Stimulated activated CD4-positive, alpha-beta T cell treated with anti-CD3 and anti-CD28 coated beads, Interleukin-1b, Interleukin-23, amount 100 ng/mL, for 24 hours (primary cell): Measurements from ENCODE around the gene EFCAB6.

Experiments
- DNase-seq, 4 experiments: peaks; one replicate each; pipeline ENCODE4 v3.0.0-alpha.2; 2020; ENCODE audit warnings: low read depth in 4 of 4, low spot score in 1 of 4

The EFCAB6 gene

DNA sequence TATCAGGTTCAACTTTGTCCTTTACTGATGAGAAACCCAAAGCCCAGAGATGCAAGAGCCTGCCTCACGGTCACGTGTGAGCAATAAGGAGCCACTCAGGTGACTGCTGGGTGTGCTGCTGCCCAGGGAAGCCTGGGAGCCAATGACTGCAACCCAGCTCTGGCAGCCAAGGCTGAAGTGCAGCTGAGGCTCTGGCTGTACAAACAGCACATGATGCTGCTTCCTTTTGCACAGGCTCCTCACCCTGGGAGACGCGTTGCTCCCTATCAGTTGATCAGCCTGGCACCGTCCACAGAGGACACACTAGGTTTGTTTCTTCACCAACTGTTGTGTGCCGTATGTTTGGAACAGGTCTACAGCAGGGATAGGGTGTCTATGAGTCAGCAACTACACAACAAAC is 168.7 kb downstream of the EFCAB6 start:
- DNase-seq, result no peak

DNA sequence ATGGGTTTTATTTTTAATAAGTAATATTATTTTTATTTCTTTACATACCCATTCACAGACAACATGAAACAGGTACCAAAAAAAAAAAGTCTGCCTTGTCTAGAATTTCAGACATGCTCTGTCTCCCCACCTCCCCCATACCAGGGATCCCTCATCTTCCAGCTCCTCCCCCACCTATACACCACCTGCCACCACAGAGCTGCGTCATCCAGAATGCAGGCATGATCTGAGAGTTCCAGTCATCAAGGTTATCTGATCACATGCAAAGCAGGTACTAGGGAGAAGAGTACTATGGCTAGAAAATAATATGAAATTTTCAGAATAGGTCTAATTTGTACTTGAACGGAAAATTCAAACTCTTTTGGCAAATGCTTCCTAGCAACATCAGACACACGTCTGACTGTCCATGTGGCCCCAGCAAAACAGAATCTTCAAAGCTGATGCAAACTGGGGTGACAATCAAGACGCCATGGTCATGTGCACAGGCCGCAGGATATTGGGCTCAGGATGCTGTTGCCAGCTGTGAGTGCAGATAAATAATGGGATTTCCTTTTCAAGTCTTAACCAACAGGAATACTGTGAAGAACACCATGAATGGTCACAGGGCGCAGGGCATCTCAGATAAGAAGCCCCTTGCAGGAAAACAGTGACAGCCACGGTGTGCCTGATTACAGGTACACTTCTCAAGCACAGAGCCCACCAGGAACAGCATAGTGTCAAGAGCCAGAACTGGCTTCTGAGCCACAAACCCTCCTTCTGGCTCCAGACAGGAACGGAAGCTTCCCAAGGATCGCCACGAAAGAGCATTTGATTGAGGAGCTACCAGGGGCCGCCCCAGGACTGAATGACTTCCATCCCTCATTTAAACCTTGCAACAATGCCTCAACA is 169.5 kb downstream of the EFCAB6 start:
- DNase-seq, result no peak

DNA sequence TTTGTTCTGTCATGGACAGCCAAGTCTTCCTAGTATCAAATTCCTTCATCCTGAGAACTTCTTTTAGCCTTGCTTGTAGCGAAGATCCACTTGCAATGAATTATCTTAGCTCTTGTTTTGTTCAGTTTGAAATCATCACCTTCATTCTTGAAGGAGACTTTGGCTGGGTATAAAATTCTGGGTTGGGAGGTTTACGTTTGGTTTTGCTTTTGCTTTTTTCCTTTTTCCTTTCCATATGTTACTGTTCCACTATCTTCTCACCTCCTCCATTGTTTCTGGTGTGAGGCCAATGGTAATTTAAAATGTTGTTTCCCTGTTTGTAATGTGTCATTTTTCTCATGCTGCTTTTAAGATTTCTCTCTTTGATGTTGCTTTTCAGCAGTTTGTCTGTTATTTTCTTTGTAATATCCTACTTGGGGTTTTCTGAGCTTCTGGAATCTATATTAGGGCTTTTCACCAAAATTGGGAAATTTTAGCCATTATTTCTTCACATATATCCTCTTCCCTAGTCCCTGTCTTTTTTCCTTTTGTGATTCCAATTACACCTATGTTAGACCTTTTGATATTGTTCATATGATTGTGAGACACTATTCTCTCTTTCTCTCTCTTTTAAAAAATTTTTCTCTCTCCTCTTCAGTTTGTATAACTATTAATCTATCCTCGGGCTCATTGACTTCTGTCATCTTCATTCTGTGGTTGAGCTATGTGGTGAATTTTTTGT is 172.7 kb downstream of the EFCAB6 start:
- no peak for DNase-seq

DNA sequence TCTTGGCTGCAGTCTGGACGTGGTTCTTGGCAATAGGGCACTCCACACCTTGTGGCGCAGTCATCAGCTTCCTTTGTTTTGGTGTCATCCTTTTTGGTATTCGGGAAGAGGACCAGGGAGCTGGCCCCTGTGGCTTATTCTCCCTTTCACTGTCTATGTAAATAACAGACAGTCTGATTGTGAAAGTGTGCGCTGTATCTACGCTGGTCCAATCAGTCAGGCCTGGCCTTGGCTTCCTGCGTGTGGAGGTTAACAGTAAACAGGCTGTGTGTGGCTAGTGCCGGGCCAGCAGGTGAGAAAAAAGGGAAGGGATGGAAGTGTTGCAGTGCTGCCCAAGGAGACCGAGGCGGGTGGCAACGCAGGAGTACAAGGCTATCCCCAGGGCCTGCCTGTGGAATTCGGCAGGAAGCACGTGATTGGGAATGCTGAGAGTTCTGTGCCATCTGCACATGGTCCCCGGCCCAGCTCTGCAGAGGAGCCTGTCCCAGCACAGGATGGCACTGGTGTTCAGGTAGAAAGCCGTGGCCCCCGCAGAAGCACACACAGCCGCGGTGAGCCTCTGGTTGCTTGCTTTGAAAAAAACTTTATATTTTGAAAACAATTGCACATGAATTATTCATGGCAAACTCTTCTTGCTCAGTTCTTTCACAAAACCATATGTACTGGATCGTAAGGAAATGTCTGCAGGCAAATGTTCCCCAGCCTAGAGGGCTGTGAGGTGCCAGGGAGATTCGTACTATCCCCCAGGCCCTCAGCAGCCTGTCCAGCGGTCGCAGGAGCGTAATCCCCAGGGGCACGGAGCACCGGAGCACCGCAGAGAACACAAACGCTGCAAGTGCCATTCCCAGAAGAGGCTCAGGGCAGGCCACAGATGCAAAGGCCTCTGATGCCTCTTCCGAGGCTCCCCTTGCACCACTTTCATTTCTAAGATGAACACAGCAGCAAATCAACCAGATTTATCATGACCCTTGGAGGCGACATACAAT is 174.5 kb downstream of the EFCAB6 start:
- no peak for DNase-seq

DNA sequence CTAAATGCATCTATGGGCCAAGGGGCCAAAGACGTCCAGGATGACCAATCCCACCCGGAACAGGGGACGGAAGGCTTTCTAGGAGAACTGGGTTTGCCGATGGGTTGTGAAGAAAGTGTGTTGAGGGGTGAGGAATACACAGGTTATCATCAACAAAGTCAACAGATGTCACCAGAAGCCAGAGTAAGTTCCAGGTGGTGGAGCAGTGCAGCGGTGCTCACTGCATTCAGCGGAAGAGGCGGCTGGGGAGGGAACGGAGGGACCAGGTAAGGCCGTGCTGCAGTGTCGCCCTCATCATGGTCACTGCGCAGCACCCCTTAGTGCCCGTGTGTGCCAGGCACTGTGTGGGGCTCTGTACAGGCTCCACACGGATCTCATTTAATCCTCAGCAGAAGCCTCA is 176.0 kb downstream of the EFCAB6 start:
- DNase-seq, result no peak

DNA sequence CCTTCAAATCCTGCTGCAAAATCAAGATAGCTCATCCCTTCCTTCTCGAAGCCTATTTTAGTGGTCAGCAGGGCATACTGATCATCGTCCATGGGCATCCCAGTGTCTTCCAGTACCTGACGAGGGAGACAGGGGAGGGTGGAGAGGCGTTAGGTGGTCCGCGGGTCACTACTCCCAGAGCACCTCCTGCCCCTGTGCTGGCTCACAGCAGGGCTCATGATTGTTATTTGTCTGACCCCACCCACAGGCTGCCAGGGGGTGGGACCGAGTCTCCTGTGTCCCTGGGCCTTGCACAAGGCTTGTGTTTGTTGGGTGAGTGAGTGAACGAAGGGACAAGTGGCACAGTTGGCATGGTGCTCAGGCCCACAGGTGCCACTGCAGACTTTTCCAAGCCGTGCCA is 177.0 kb downstream of the EFCAB6 start:
- no peak for DNase-seq

DNA sequence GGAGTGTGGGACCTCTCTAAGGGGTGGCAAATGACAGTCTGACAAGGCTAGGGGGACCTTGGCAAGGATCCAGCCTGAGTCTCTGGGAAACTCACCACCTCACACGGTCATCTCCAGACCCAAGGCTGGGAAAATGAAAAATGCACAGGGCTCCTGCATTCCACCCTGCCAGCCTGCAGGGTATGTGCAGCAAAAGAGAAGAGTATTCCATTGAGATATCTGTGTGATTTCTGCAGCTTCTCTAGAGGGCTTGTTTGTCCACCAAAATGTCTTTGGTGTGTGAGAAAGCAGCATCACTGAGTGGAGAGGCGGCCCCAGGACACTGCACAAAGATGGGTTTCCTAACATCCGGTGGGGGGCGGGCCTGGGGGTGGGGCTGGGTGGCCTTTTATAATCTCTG is 177.8 kb downstream of the EFCAB6 start:
- DNase-seq, result no peak

DNA sequence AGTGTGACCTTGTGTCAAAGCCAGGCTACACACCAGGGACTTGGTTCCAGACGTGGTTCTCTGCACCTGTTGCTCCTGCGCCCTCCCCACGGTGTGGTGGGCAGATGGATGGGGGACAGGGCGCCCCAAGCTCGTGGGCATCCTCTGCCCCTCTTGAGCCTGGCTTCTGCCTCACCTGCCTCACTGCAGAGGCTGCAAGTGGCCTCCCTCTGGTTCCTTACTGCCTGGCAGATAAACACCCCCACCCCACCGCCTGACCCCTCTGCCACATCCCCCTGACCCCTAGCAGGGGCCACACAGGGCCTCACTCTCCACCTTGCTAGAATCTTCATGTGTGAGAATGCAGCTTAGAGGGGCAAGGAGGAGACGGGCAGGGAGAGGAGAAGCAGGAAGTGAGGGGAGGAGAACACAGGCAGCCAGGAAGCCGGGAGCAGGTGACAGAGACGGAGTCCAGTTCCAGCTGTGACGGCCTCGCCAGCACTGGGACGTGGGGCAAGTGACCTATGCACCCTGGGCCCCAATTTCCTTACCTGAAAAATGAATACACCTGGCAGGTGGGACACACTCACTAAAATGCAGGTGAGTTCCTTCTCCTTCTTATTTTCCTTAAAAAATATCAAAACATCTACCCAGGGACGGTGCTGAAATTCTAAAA is 178.3 kb downstream of the EFCAB6 start:
- no peak for DNase-seq

DNA sequence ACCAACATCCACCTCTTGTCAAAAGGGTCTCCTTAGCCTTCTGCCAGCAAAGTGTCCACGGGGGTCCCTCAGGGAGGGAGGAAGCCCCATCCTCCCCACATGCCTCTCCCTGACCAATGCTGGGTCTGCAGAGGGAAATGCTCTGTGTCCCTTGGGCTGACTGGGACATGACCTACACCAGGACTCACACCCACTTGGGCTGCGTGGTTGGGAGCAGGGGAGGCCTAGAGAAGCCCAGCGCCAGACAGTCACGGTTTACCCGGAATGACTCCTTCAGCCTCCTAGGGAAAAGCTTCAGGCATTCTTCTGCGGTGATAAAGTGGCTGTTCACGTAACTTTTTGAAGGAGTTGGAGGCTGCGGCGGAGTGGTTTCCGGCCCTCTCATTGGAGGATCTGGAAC is 180.3 kb downstream of the EFCAB6 start:
- no peak for DNase-seq

DNA sequence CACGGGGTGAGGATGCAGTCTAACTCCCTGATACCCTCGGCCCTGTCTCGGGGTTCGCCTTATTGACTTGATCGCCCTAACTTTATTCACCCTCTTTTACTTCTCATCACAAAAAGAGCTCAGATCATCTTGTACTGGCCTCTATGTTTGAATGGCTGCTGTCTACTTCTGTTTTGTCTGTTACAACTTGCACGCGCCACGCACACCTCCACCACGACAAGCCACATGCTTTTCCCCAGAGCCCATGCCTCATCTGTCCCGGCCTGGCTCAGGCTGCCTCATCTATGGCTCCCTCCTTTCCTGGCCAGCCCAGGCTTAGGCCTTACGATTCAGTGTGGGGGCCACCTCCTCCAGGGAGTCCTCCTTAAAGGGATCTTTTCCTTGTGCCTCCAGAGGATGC is 180.9 kb downstream of the EFCAB6 start:
- no peak for DNase-seq

DNA sequence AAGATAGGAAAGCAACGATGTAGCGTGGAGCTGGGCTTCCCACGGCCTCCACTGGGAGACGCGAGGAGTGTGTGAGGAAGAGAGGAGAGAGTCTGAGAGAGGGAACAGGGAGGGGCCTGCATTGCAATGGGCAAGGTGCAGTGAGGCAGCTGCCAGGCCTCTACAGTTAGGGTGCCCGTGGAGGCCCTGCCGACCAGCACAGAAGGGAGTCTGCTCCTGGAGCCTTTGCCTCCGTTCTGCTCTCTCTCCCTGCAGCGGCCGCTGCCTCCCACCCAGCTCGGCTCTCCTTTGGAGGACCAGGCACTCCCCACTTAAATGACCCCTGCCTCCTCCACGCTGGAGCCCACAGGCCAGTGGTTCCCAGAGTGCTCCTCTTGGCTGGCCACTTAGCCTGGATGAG is 181.7 kb downstream of the EFCAB6 start:
- DNase-seq, result no peak

DNA sequence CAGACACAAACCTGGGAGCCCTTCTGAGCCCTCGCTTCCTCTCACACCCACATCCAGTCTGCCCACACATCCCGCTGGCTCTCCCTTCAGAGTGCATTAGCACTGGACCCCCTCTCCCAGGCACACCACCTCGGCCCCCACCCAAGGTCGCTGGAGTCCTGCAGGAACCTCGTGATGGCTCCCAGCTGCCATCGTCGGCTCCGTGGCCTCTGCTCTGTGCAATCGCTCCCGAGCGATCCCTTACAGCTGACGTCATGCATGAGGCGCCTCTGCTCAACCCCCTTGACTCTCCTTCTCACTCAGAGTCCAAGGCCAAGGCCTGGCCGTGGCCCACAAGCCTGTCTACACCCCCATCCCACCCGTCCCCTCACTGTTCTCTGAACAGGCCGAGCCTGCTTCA is 183.9 kb downstream of the EFCAB6 start:
- DNase-seq, result no peak

DNA sequence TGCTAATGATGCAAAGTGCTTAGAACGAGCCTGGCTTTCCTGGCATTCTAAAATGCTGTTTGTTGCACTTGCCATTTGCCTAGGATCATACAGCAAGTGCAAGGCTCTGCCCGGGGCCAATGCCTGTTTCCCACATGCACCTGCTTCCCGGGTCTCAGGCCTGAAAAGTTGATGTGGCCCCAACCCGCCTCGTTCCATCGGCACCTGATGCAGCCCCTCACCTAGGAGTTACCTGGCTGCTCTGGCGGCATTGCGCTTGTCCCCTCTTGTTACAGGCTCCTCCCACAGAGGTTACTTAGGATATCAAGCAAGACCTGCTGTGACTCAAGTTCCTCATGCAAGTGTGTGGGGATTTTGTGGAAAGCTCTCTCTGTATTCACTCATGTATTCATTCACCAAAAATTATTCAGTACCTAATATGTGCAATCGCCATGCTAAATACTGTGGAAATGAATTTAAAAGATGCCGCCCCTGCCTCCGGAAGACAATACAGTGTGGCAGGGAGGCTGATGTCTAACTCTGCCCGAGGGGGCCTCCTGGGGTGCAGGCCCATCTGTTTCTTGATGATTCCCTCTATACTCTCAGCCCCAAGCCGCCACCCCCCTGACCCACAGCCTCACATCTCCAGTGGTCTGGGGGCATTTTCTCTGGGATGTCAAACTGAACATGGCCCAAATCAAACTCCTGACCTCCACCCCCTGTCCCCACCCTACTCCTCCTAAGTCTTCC is 184.5 kb downstream of the EFCAB6 start:
- no peak for DNase-seq

DNA sequence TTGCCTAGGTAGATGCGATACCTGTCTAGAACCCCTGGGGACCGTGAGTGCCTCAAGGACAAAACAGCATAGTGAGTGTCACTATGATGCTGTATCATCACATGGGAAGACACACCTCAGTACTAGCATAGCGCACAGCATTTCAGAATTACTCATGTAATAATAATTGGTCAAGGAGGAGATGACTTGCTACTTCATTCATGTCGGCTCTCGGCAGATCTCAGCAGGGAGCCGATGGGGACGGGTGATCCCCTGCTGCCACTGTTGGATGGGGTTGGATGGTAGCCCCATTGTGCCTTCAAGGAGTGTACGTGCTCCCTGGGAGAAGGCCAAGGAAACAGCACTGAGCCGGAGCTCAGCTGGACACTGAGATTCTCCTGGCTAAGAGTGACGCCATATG is 186.9 kb downstream of the EFCAB6 start:
- DNase-seq, result no peak

DNA sequence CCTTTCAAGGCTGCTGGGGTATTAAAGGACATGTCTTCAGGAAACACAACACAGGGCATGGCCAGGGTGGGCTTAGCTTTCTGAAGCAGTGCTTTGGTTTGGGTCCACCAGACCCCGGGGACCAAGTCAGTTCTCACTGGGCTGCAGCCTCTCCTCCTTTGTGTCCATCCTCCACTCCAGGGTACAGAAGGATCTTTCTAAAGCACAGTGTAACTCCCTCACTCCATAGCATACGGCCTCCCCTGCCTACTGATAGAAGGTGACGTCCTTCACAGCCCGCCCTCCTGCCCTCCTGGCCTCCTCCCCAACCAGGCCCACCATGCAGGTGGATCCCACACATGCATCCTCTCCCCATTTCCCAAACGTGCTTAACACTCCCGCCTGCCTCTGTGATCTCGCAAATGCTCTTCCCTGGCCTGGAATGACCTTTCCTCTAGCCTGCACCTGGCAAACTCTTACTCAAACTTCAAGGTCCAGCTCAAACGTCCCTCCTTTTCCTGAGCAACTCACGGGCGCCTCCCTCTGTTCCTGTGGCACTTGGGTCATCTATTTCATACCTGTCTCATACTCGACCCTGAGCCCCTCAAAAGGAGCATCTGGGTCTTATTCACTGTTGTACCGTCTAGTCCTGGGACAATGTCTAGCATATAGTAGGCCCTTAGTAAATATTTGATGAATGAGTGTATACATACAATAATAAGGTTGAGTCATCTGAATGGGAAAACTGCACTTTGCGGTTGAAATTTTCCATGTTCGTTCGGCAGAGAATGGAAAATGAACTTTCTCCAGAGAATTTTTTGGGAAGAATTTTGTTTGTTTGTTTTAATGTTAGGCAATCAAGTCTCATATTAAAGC is 187.7 kb downstream of the EFCAB6 start:
- no peak for DNase-seq

DNA sequence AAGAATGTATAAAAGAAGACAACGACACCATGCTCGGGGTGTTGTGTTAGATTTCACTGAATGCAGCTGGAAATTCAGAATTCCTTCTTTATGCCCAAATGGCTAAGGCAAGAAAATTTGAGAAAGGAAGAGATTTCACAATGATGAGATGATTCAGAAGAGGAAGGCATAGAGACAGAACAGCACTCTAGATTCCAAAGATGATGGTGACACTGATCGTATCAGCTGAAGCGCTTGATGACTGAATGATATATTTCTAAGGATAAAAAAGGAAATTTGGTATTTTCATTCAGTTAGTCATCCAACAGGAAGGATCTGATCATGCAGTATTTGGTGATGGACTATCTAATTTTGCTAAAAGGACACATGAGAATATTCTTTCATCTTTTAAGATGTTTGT is 189.2 kb downstream of the EFCAB6 start:
- no peak for DNase-seq

DNA sequence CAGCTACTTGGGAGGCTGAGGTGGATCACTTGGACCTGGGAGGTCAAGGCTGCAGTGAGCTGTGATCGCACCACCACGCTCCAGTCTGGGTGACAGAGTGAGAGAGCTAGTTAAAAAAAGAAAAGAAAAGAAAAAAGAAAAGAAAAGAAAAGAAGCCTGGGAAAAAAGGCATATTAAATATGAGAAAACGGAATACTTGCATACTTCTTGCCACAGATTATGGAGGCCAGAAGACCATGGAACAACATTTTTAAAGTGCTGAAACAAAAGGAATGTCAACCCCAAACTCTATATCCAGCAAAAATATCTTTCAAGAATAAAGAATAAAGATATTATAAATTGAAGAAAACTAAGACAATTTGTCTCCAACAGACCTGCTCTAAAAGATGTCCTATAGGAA is 191.9 kb downstream of the EFCAB6 start:
- DNase-seq, result no peak

DNA sequence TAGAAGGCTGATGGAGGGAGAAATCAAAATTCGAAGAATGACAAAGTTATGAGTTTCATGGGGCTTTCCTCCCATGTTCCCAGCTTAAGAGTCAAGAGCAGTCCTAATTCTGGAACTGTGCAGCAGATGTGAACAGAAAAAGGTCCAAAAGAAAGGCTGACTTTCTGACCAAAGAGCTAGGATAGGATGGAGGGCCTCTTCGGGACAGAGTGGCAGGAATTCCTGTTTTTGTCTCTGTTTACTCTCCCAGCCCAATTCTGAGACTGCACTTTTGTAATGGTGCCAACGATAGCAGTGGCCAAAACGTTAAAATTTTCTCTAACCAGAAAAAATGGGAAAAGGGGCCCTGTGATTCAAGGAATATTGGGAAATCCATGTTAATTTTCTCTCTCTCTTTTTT is 193.6 kb downstream of the EFCAB6 start:
- no peak for DNase-seq

DNA sequence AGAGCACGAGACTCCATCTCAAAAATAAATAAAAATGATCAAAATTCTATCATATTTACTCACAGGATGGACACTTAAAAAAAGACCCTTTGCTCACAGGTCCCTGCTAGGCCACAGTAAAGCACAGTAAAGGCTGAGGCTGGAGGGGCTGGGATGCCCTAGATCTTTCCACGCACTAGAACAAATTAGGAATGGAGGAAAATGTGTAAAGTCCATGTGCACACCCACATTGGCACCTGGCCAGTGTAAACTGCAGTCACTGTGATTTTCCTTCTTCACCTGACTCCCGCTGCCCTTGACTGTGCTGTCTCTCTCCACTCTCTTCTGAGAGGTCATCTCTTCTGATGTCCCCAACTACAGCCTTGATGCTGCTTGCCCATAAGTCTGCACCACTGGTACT is 195.5 kb downstream of the EFCAB6 start:
- no peak for DNase-seq
